ENCODE results near the gene KIAA0513. TPM values are rescaled to one million over a fixed set of nuclear protein-coding genes. Genes with fewer than 3 reads are reported as not detected.
A peak's percentile ranks its signal among the peaks of the same experiment; 100 is the strongest.

KIAA0513 gene
- total RNA-seq, 2 experiments from 2014 or later: 9.0 to 10.9 TPM

- peak overlapping the region; percentile 72 for H3K4me3 Mint-ChIP-seq
- H3K36me3 Mint-ChIP-seq (ENCODE audit: low read depth): peaks cover 12% of the 10 kb centered on the region
- ChIA-PET POLR2A (no interaction called here), CTCF (interaction anchor here (1.3 kb wide), 1 partner anchor 62 kb away, joined by 3 read pairs; no protein-coding TSS in a partner anchor)
- no peak overlapping the region for H3K27ac Mint-ChIP-seq
- H3K9me3 Mint-ChIP-seq: no peaks in the 10 kb centered on the region
- H3K27me3 ChIP-seq (ENCODE audit: control insufficient read depth in 1 of 2, insufficient read depth in 2 of 2, low read length in 2 of 2): no peaks in the 10 kb centered on the region
- ATAC-seq (ENCODE audit: poor library complexity): no peak
- H3K27me3 Mint-ChIP-seq: no peaks in the 10 kb centered on the region
- DNase-seq: no peak
- H3K4me1 Mint-ChIP-seq (ENCODE audit: low read depth): peaks cover 41% of the 10 kb centered on the region
- H3K9me3 ChIP-seq (ENCODE audit: control insufficient read depth in 1 of 2, insufficient read depth in 1 of 2, low read length in 2 of 2): no peaks in the 10 kb centered on the region
- H3K4me1 ChIP-seq (ENCODE audit: insufficient read depth, low read length): peaks cover 31% of the 10 kb centered on the region
- H3K36me3 ChIP-seq (ENCODE audit: insufficient read depth, low read length): no peaks in the 10 kb centered on the region
- intact Hi-C loops (cut with DNase I, micrococcal nuclease): loop anchor here in 1 of 2 experiments (5.0 to 10.0 kb wide), 4 partner anchors 43 to 900 kb away; partner anchors contain the start of genes COX4I1, EMC8 and MBTPS1
- H3K4me3 ChIP-seq (ENCODE audit: low read length): no peak overlapping the region
- no peak overlapping the region for H3K27ac ChIP-seq (ENCODE audit: low read depth in 1 of 2, low read length in 2 of 2)
- TF ChIP-seq CTCF (IDR thresholded peaks at IDR 0.05): no peak
Observed at GRCh38 chr16:85014311-85014710, 13.3 kb upstream of the KIAA0513 start.

- no peaks in the 10 kb centered on the region for H3K9me3 ChIP-seq (ENCODE audit: control insufficient read depth in 1 of 2, insufficient read depth in 1 of 2, low read length in 2 of 2)
- H3K36me3 ChIP-seq (ENCODE audit: insufficient read depth, low read length): no peaks in the 10 kb centered on the region
- Mint-ChIP-seq H3K27me3 (no peaks in the 10 kb centered on the region), H3K4me3 (peak overlapping the region; percentile 11), H3K4me1 (ENCODE audit: low read depth) (peaks cover 34% of the 10 kb centered on the region), H3K9me3 (no peaks in the 10 kb centered on the region), H3K36me3 (ENCODE audit: low read depth) (peaks cover 8% of the 10 kb centered on the region), H3K27ac (no peak overlapping the region)
- no peak overlapping the region for H3K27ac ChIP-seq (ENCODE audit: low read depth in 1 of 2, low read length in 2 of 2)
- H3K27me3 ChIP-seq (ENCODE audit: control insufficient read depth in 1 of 2, insufficient read depth in 2 of 2, low read length in 2 of 2): no peaks in the 10 kb centered on the region
- ATAC-seq (ENCODE audit: poor library complexity): no peak
- H3K4me3 ChIP-seq (ENCODE audit: low read length): no peak overlapping the region
- no peak for TF ChIP-seq CTCF (IDR thresholded peaks at IDR 0.05)
- intact Hi-C loops (cut with DNase I, micrococcal nuclease): loop anchor here in 1 of 2 experiments (10.0 kb wide), 2 partner anchors 779 to 901 kb away; partner anchors contain the start of genes COX4I1, EMC8 and MBTPS1
- no peak for DNase-seq
- POLR2A ChIA-PET: interaction anchor here (1.2 to 2.8 kb wide), 2 partner anchors 12 to 32 kb away, joined by 4 to 11 read pairs; partner anchors contain the start of gene KIAA0513
- H3K4me1 ChIP-seq (ENCODE audit: insufficient read depth, low read length): peaks cover 20% of the 10 kb centered on the region
- CTCF ChIA-PET: interaction anchor here (1.1 kb wide), 1 partner anchor 71 kb away, joined by 3 read pairs; no protein-coding TSS in a partner anchor
Observed at GRCh38 chr16:85015481-85016187, 12.0 kb upstream of the KIAA0513 start.

- ChIA-PET POLR2A (interaction anchor here (1.2 to 2.8 kb wide), 3 partner anchors 11 to 39 kb away, joined by 3 to 11 read pairs (median 4); partner anchors contain the start of gene KIAA0513), CTCF (no interaction called here)
- no peak for ATAC-seq (ENCODE audit: poor library complexity)
- intact Hi-C loops (cut with DNase I, micrococcal nuclease): loop anchor here in 1 of 2 experiments (10.0 kb wide), 2 partner anchors 778 to 902 kb away; partner anchors contain the start of genes COX4I1, EMC8 and MBTPS1
- Histone ChIP-seq H3K27ac (ENCODE audit: low read depth in 1 of 2, low read length in 2 of 2) (no peak overlapping the region), H3K9me3 (ENCODE audit: control insufficient read depth in 1 of 2, insufficient read depth in 1 of 2, low read length in 2 of 2) (no peaks in the 10 kb centered on the region), H3K4me1 (ENCODE audit: insufficient read depth, low read length) (peaks cover 11% of the 10 kb centered on the region), H3K36me3 (ENCODE audit: insufficient read depth, low read length) (no peaks in the 10 kb centered on the region), H3K4me3 (ENCODE audit: low read length) (no peak overlapping the region), H3K27me3 (ENCODE audit: control insufficient read depth in 1 of 2, insufficient read depth in 2 of 2, low read length in 2 of 2) (no peaks in the 10 kb centered on the region)
- Mint-ChIP-seq H3K9me3 (no peaks in the 10 kb centered on the region), H3K27ac (no peak overlapping the region), H3K36me3 (ENCODE audit: low read depth) (no peaks in the 10 kb centered on the region), H3K4me1 (ENCODE audit: low read depth) (peaks cover 22% of the 10 kb centered on the region), H3K4me3 (no peak overlapping the region), H3K27me3 (no peaks in the 10 kb centered on the region)
- peak in 4 of 14 experiments; percentile 13 to 64 (median 33) for DNase-seq
- TF ChIP-seq CTCF (IDR thresholded peaks at IDR 0.05): no peak
Observed at GRCh38 chr16:85017151-85017550, 10.4 kb upstream of the KIAA0513 start.

All from CD4-positive, alpha-beta T cell (primary cell).